Activated CD4-positive, alpha-beta T cell treated with anti-CD3 and anti-CD28 coated beads, Interleukin-2, amount 10 ng/mL, durations not matched to agents 24 days and 14 days (primary cell): ENCODE data around the gene MAP3K5. TPM values are rescaled to one million over a fixed set of nuclear protein-coding genes. Genes with fewer than 3 reads are reported as not detected.

Source experiments
- DNase-seq: peaks from one replicate; pipeline ENCODE4 v3.0.0; 2022
- H3K27ac Mint-ChIP-seq: one replicate; pipeline ENCODE4 v1.8.0; 2022; ENCODE audit warnings: mild to moderate bottlenecking, mixed read lengths
- H3K27me3 Mint-ChIP-seq: one replicate; pipeline ENCODE4 v1.8.0; 2022; ENCODE audit warnings: mixed read lengths
- H3K36me3 Mint-ChIP-seq: one replicate; pipeline ENCODE4 v1.8.0; 2022; ENCODE audit warnings: low read depth, mild to moderate bottlenecking, mixed read lengths
- H3K4me1 Mint-ChIP-seq: one replicate; pipeline ENCODE4 v1.8.0; 2021; ENCODE audit warnings: mixed read lengths
- H3K4me3 Mint-ChIP-seq: one replicate; pipeline ENCODE4 v1.8.0; 2022; ENCODE audit warnings: mild to moderate bottlenecking, moderate library complexity, mixed read lengths
- H3K9me3 Mint-ChIP-seq: one replicate; pipeline ENCODE4 v1.8.0; 2021; ENCODE audit warnings: mixed read lengths
- intact Hi-C: fragments of 100-400 bp; cut with micrococcal nuclease; formaldehyde crosslinking; loops from one replicate; pipeline ENCODE4 v1.15.1; 2023
- total RNA-seq: library from RNA; stranded (reverse); gene quantifications from 2 replicates; pipeline ENCODE4 v1.2.3, GENCODE V29; 2022

The MAP3K5 gene
- total RNA-seq, 1 donor from 2014 or later = 8.7 TPM

DNA sequence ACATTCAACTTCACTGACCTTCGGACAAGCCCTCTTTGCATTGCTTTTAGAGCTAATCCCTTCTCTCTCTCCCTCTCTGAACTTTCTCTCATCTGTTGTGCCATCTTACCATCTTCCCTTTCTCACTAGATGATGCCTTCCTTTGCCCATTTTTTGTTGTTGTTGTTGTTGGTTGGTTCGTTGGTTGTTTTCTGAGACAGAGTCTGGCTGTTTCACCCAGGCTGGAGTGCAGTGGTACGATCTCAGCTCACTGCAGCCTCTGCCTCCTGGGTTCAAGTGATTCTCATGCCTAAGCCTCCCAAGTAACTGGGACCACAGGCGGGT is 18.8 kb downstream of the MAP3K5 start:
- no peak for DNase-seq
- intact Hi-C loops = loop anchor here (2.0 kb wide), 1 partner anchor 17 kb away; no protein-coding TSS in a partner anchor
- H3K9me3 Mint-ChIP-seq = no peaks in the 10 kb centered on the region
- peaks cover 16% of the 10 kb centered on the region for H3K36me3 Mint-ChIP-seq
- no peak overlapping the region for H3K4me3 Mint-ChIP-seq
- peaks cover 39% of the 10 kb centered on the region for H3K4me1 Mint-ChIP-seq
- peak overlapping the region; percentile 11 for H3K27ac Mint-ChIP-seq
- no peaks in the 10 kb centered on the region for H3K27me3 Mint-ChIP-seq

DNA sequence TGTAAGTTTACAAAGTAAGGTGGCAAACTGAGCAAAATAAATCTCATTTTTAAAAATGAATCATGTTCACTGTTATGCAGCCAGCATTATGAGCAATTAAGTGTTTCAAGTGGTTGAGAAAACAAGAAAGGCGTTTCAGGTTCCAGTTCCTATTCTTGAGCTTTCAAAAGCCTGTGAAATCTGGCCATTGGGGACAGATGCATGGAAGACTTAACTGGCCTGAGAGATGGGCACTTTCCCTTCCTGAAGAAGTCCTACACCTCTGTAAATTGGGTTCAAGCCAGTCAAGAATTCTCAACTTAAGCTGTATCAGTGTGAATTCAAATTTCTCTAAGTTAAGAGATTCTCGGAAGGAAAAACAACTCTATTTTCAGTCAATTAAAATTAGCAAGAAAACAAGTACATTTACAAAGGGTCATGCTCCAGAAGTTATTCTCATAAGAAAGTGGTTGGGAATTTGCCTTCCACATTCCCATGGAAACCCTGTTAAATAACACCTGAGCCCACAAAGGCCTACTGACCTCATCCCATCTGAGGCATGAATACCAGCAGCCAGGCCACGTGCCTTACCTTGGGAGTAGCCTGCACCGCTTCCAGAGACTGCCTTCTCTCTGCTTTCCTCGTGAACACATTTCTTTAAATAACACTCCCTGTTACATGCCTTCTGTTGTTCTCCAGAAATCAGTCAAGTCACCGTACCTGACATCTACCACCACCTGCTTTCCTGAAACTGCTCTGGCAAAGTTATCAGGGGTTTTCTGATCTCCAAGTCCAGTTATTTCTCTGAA is 19.4 kb downstream of the MAP3K5 start:
- DNase-seq = no peak
- intact Hi-C loops = loop anchor here (1.0 to 2.0 kb wide), 2 partner anchors 9 to 16 kb away; no protein-coding TSS in a partner anchor
- H3K27ac Mint-ChIP-seq = peak overlapping the region; percentile 11
- H3K4me1 Mint-ChIP-seq = peaks cover 43% of the 10 kb centered on the region
- no peak overlapping the region for H3K4me3 Mint-ChIP-seq
- H3K36me3 Mint-ChIP-seq = peaks cover 19% of the 10 kb centered on the region
- H3K9me3 Mint-ChIP-seq = no peaks in the 10 kb centered on the region
- no peaks in the 10 kb centered on the region for H3K27me3 Mint-ChIP-seq

DNA sequence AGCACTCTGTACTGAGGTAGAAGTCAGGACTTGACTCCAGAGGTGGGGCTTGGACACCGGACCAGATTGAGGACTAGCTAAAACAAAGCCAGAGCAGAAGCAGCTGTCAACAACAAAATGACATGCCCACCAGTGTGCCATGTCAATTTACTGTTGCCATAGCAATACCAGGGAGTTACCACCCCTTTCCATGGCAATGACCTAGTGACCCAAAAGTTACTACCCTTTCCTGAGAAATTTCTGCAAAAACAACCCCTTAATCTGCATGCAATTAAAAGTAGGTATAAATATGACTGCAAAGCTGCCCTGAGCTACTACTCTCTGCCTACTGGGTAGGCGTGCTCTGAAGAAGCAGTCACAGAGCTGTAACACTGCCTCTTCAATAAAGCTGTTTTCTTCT is 21.0 kb downstream of the MAP3K5 start:
- intact Hi-C loops = no loop called here
- Mint-ChIP-seq H3K36me3 (peaks cover 18% of the 10 kb centered on the region), H3K4me3 (no peak overlapping the region), H3K27ac (no peak overlapping the region), H3K4me1 (peaks cover 51% of the 10 kb centered on the region), H3K27me3 (no peaks in the 10 kb centered on the region), H3K9me3 (no peaks in the 10 kb centered on the region)
- no peak for DNase-seq

DNA sequence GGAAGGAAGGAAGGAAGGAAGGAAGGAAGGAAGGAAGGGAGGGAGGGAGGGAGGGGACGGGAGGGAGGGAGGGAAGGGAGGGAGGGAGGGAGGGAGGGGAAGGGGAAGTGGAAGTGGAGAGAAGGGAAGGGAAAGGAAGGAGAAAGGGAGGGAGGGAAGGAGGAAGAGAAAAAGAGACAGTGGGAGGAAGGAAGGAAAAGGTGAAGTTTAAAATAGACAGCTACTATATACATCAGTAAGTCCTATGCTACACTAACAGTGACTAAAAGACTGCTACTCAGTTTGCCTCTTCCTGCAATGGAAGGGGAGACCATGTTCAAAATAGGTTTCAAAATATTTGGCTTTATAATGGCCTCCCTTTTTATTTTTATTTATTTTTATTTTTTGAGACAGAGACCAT is 22.5 kb downstream of the MAP3K5 start:
- H3K27ac Mint-ChIP-seq = no peak overlapping the region
- DNase-seq = no peak
- H3K4me3 Mint-ChIP-seq = no peak overlapping the region
- H3K4me1 Mint-ChIP-seq = peaks cover 53% of the 10 kb centered on the region
- no peaks in the 10 kb centered on the region for H3K27me3 Mint-ChIP-seq
- intact Hi-C loops = no loop called here
- no peaks in the 10 kb centered on the region for H3K9me3 Mint-ChIP-seq
- peaks cover 15% of the 10 kb centered on the region for H3K36me3 Mint-ChIP-seq

DNA sequence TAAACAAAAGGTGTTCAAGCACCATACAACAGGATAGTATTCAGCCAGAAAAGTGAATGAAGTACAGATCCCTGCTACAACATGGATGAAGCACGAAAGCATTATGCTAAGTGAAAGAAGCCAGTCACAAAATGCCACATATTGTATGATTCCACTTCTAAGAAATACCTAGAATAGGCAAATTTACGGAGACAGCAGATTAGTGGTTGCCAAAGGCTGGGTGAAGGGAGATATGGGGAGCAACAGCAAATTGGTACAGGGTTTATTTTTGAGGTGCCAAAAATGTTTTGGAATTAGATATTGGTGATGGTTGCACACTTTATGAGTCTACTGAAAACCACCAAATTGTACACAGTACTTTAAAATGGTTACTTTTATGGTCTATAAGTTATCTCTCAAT is 23.2 kb downstream of the MAP3K5 start:
- no peak overlapping the region for H3K27ac Mint-ChIP-seq

DNA sequence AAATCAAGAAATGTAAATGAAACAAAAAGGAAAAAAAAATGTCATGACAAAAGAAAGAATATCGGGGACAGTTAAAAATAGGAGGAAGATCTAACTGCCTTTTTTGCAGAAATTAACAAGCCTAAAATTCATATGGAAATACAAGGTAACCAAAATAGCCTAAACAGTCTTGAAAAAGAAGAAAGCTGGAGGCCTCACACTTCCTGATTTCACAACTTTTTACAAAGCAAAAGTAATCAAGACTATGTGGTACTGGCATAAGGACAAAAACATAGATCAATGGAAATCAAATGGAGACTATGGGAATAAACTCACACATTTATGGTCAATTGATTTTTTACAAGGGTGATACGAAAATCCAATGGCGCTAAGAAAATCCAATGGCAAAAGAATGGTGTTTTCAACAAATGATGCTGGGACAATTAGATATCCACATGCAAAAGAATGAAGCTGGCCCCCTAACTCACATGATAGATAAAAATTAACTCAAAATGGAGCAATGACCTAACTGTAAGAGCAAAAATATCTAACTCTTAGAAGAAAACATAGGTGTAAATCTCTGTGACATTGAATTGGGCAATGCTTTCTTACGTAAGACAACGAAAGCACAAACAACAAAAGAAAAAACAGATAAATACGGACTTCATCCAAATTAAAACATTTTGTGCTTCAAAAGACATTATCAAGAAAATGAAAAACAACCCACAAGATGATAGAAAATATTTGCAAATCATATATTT is 24.5 kb downstream of the MAP3K5 start:
- DNase-seq = no peak
- H3K27me3 Mint-ChIP-seq = no peaks in the 10 kb centered on the region
- peaks cover 57% of the 10 kb centered on the region for H3K4me1 Mint-ChIP-seq
- no peaks in the 10 kb centered on the region for H3K9me3 Mint-ChIP-seq
- H3K4me3 Mint-ChIP-seq = no peak overlapping the region
- H3K36me3 Mint-ChIP-seq = peaks cover 6% of the 10 kb centered on the region
- no peak overlapping the region for H3K27ac Mint-ChIP-seq
- intact Hi-C loops = no loop called here

More for the DNA sequence above, 23.2 kb downstream of the MAP3K5 start:
- Mint-ChIP-seq H3K4me3 (no peak overlapping the region), H3K36me3 (peaks cover 11% of the 10 kb centered on the region), H3K4me1 (peaks cover 54% of the 10 kb centered on the region), H3K9me3 (no peaks in the 10 kb centered on the region), H3K27me3 (no peaks in the 10 kb centered on the region)
- intact Hi-C loops = no loop called here
- DNase-seq = no peak

DNA sequence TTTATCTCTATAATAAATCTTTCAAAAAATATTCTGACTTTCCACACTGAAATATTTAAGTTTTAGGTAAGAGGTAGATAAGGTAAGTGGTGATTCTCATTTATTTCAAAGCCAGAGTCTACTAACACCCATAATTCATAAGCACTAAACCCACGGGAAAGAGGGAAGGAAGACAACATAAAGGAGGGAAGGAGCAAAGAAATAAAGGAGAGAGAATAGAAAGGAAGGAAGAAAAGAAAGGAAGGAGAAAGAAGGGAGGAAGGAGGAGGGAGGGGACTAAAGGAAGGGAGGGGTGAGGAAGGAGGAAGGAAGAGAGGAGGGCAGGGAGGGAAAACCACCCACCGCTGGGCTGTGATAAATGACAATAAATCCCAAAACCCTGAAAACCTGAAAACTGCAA is 25.2 kb downstream of the MAP3K5 start:
- H3K27me3 Mint-ChIP-seq = no peaks in the 10 kb centered on the region
- peaks cover 6% of the 10 kb centered on the region for H3K36me3 Mint-ChIP-seq
- peak overlapping the region; percentile 29 for H3K4me3 Mint-ChIP-seq
- no peak for DNase-seq
- no peak overlapping the region for H3K27ac Mint-ChIP-seq
- intact Hi-C loops = no loop called here
- no peaks in the 10 kb centered on the region for H3K9me3 Mint-ChIP-seq
- H3K4me1 Mint-ChIP-seq = peaks cover 57% of the 10 kb centered on the region

DNA sequence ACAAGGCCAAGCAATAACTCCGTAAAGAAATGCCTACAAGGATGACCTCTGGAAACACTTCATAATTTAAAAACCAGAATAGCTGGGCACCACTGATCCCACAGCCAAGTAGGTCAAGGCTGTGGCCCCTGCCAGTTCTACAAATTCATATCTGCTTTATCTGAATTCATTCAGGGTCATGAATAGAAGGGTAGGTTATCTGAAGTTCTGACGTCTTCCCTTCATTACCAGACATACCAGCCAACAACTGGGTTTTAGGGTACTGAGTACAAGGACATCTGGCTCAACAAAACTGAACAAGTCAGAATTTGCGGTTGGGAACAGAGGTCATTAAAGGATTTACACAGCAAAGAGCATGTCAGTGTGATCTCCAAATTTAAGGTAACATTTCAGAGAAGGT is 26.0 kb downstream of the MAP3K5 start:
- Mint-ChIP-seq H3K27ac (no peak overlapping the region), H3K36me3 (peaks cover 6% of the 10 kb centered on the region), H3K27me3 (no peaks in the 10 kb centered on the region), H3K4me3 (no peak overlapping the region), H3K9me3 (no peaks in the 10 kb centered on the region), H3K4me1 (peaks cover 65% of the 10 kb centered on the region)
- DNase-seq = no peak
- intact Hi-C loops = no loop called here

DNA sequence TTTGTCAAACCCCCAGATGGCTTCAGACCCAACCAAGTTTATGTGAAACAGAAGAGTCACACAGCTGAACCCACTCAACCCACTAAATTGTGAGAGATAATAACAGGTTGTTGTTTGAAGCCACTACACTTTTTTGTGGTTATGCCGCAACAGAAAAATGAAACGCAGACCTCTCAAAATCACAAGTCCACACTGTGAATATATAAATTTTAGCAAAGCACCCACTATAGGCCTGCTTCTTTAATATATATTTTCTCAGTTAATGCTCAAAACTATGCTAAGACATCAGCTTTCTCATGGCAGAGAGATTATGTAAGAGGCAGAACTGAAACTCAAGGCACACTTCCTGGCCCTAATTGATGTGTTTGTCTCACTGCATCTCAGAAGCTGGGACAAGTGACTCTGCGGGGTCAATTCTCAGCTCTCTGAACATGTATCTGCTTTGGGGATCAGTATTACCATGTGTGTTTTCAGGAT is 27.7 kb downstream of the MAP3K5 start:
- peak; percentile 71 for DNase-seq
- Mint-ChIP-seq H3K4me3 (peak overlapping the region; percentile 48), H3K9me3 (no peaks in the 10 kb centered on the region), H3K36me3 (peaks cover 6% of the 10 kb centered on the region), H3K27ac (peak overlapping the region; percentile 59), H3K27me3 (no peaks in the 10 kb centered on the region), H3K4me1 (peaks cover 70% of the 10 kb centered on the region)
- intact Hi-C loops = loop anchor here (1.0 to 2.0 kb wide), 2 partner anchors 8 to 20 kb away; no protein-coding TSS in a partner anchor

DNA sequence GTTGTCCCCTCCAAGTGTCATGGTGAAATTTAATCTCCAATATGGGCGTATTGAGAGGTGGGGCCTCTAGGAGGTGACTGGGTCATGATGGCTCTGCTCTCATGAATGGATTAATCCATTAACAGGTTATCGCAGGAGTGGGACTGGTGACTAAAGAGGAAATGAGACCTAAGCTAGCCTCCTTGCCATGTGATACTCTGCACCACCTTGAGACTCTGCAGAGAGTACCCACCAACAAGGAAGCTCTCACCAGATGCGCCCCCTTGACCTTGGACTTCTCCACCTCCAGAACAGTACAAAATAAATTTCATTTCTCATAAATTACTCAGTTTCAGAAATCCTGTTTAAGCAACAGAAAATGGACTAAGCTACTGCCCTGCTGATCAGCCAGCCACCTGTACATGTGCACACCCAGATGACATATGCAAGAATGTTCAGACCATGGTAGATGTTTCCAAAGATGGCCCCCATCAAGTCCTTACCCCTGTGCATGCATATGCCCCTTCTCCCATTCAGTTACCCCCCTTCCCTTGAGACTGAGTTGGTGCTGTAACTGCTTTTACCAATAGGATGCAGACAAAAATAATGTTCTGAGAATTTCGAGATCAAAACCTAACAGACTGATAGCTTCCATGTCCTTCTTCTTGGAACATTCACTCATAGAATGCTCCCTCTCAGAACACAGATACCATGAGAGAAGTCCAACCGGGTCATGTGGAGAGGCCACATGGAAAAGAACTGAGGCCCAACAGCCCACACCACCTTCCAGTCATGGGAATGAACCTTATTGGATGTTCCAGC is 28.4 kb downstream of the MAP3K5 start:
- intact Hi-C loops = loop anchor here (1.0 to 2.0 kb wide), 2 partner anchors 8 to 21 kb away; no protein-coding TSS in a partner anchor

DNA sequence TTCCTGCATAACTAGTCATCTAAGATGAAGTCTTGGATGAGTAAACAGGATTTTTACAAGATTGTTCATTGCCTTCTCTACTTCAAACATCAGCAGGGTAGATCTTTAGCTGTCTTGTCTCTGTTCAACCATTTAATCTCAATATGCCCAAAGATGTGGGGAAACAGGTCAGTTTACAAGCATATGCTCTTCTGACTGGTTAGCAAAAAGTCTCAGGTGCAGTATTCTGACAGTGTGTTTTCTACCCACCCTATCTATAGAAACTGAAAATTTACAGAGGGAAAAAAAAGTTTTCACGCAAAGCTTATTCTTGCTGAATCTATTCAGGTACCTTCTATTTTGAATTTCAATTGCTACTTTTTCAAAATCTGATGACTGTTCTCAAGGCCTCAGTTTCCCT is 29.0 kb downstream of the MAP3K5 start:
- no peaks in the 10 kb centered on the region for H3K9me3 Mint-ChIP-seq
- H3K4me3 Mint-ChIP-seq = no peak overlapping the region
- no peak for DNase-seq
- no peak overlapping the region for H3K27ac Mint-ChIP-seq
- peaks cover 67% of the 10 kb centered on the region for H3K4me1 Mint-ChIP-seq
- H3K27me3 Mint-ChIP-seq = no peaks in the 10 kb centered on the region
- H3K36me3 Mint-ChIP-seq = peaks cover 6% of the 10 kb centered on the region
- intact Hi-C loops = no loop called here

More for the DNA sequence above, 28.4 kb downstream of the MAP3K5 start:
- Mint-ChIP-seq H3K4me1 (peaks cover 66% of the 10 kb centered on the region), H3K27me3 (no peaks in the 10 kb centered on the region), H3K9me3 (no peaks in the 10 kb centered on the region), H3K27ac (peak overlapping the region; percentile 59), H3K36me3 (peaks cover 6% of the 10 kb centered on the region), H3K4me3 (peak overlapping the region; percentile 15)
- no peak for DNase-seq

DNA sequence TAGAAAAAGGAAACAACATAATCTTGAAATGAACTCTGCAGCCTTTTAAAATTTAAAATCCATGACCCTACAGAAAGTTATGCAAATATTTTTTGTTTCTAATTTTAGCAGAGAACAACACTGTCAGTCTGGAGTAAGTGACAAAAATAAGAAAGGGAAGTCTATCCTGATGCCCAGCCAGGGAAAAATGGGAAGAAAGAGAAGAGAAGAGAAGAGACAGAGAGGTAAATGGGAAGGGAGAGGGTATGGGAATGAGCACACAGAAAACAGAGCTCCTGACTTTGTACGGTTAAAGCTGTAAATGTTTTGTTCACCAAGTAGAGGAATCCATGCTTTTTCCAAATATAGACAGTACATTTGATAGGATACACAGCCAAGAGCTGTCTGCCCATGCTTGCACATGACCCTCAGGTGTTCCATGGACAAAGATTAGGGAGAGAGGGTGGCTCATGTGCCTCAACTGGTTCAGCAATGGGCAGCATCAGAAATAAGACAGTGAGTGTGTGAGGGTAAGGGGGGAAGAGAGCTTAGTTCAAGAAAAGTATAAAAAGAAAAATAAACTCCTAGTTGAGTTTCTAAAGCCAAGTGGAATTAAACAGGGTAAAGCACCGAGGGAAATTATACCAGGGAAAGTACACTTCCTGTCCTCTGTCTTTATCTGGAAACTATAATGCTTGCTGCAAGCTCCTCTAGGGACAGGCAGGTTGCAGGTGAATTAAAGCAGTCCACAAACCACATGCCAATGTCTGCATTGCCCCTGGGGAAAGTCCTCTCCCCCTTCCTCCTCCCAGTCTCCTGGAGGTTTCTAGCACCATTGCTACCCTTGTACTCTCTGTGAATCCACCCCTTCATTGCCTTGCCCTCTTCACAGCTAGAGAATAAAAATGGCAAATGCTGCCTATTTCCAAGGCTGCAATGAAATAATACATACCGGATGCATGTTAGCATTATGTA is 30.0 kb downstream of the MAP3K5 start:
- DNase-seq = no peak
- intact Hi-C loops = loop anchor here (1.0 kb wide), 1 partner anchor 9 kb away; no protein-coding TSS in a partner anchor
- H3K4me1 Mint-ChIP-seq = peaks cover 58% of the 10 kb centered on the region
- H3K27ac Mint-ChIP-seq = no peak overlapping the region
- H3K36me3 Mint-ChIP-seq = peaks cover 3% of the 10 kb centered on the region
- H3K4me3 Mint-ChIP-seq = peak overlapping the region; percentile 74
- H3K9me3 Mint-ChIP-seq = no peaks in the 10 kb centered on the region
- H3K27me3 Mint-ChIP-seq = no peaks in the 10 kb centered on the region
